Hepatocyte (in vitro differentiated cells): ENCODE results near the gene RBX1. TPM values are rescaled to one million over a fixed set of nuclear protein-coding genes. Genes with fewer than 3 reads are reported as not detected.
A peak's percentile ranks its signal among the peaks of the same experiment; 100 is the strongest.

Source experiments
- DNase-seq: peaks from one replicate; pipeline ENCODE4 v3.0.0-alpha.2; 2016; ENCODE audit warnings: low spot score
- H2AFZ ChIP-seq: fragments of 200-600 bp; sonication (generic); 2 replicates; pipeline ENCODE4 v1.6.0; 2016; ENCODE audit warnings: antibody characterized with exemption, mild to moderate bottlenecking
- H3K27ac ChIP-seq: fragments of 200-600 bp; sonication (generic); 2 replicates; pipeline ENCODE4 v1.5.1; 2016; ENCODE audit warnings: mild to moderate bottlenecking
- H3K27me3 ChIP-seq: fragments of 200-600 bp; sonication (generic); 2 replicates; pipeline ENCODE4 v1.6.1; 2016
- H3K36me3 ChIP-seq: fragments of 200-600 bp; sonication (generic); replicated peaks from 2 replicates; pipeline ENCODE4 v1.5.1; 2016; ENCODE audit warnings: low read depth; ENCODE audit not compliant: insufficient read depth
- H3K4me1 ChIP-seq: fragments of 200-600 bp; sonication (generic); 2 replicates; pipeline ENCODE4 v1.5.1; 2016; ENCODE audit warnings: mild to moderate bottlenecking, moderate library complexity; ENCODE audit not compliant: insufficient read depth
- H3K4me2 ChIP-seq: fragments of 200-600 bp; sonication (generic); 2 replicates; pipeline ENCODE4 v1.6.0; 2016
- H3K4me3 ChIP-seq: fragments of 200-600 bp; sonication (generic); 2 replicates; pipeline ENCODE4 v1.5.1; 2016; ENCODE audit warnings: mild to moderate bottlenecking
- H3K79me2 ChIP-seq: fragments of 200-600 bp; sonication (generic); 2 replicates; pipeline ENCODE4 v1.6.0; 2017; ENCODE audit warnings: mild to moderate bottlenecking
- H3K9me2 ChIP-seq: fragments of 200-600 bp; sonication (generic); replicated peaks from 2 replicates; pipeline ENCODE4 v1.6.0; 2017; ENCODE audit warnings: mild to moderate bottlenecking; ENCODE audit not compliant: insufficient read depth
- H3K9me3 ChIP-seq: fragments of 200-600 bp; sonication (generic); 2 replicates; pipeline ENCODE4 v1.5.1; 2016; ENCODE audit warnings: low read depth, mild to moderate bottlenecking
- H4K20me1 ChIP-seq: fragments of 200-600 bp; sonication (generic); 2 replicates; pipeline ENCODE4 v1.6.0; 2016; ENCODE audit warnings: mild to moderate bottlenecking; ENCODE audit not compliant: insufficient read depth, poor library complexity, severe bottlenecking
- CTCF ChIP-seq: fragments of 200-600 bp; sonication (generic); IDR thresholded peaks from 2 replicates; pipeline ENCODE4 v1.5.1; 2016; ENCODE audit warnings: antibody characterized with exemption, mild to moderate bottlenecking; ENCODE audit not compliant: poor library complexity
- EZH2 ChIP-seq: fragments of 200-600 bp; sonication (generic); IDR thresholded peaks from 2 replicates; pipeline ENCODE4 v1.6.1; 2016; ENCODE audit warnings: antibody characterized with exemption, mild to moderate bottlenecking, borderline replicate concordance
- EZH2phosphoT487 ChIP-seq: fragments of 200-600 bp; sonication (generic); IDR thresholded peaks from one replicate; pipeline ENCODE4 v1.6.1; 2018; ENCODE audit warnings: antibody characterized with exemption, mild to moderate bottlenecking, low read depth, moderate library complexity; ENCODE audit not compliant: unreplicated experiment, severe bottlenecking
- WGBS: methylation state at CpG from one replicate; pipeline ENCODE4 v1.1.6; 2016; ENCODE audit warnings: low lambda C conversion rate; ENCODE audit errors: missing lambda C conversion rate; 5-methylcytosine and 5-hydroxymethylcytosine counted together
- polyA plus RNA-seq: library from polyadenylated mRNA; unstranded; fragments of >200 nt; fragmentation: Nextera tagmentation; extraction: Ambion mirVana; gene quantifications from 2 replicates; pipeline ENCODE4 v1.2.1, GENCODE V29; 2016
- total RNA-seq: library from RNA; depleted of rRNA; stranded (reverse); fragments of >200 nt; gene quantifications from 2 replicates; pipeline ENCODE4 v1.2.3, GENCODE V29; 2014

RBX1 gene
- total and polyA plus RNA-seq, 2 experiments from 2014 or later = 63.2 to 191 TPM

DNA sequence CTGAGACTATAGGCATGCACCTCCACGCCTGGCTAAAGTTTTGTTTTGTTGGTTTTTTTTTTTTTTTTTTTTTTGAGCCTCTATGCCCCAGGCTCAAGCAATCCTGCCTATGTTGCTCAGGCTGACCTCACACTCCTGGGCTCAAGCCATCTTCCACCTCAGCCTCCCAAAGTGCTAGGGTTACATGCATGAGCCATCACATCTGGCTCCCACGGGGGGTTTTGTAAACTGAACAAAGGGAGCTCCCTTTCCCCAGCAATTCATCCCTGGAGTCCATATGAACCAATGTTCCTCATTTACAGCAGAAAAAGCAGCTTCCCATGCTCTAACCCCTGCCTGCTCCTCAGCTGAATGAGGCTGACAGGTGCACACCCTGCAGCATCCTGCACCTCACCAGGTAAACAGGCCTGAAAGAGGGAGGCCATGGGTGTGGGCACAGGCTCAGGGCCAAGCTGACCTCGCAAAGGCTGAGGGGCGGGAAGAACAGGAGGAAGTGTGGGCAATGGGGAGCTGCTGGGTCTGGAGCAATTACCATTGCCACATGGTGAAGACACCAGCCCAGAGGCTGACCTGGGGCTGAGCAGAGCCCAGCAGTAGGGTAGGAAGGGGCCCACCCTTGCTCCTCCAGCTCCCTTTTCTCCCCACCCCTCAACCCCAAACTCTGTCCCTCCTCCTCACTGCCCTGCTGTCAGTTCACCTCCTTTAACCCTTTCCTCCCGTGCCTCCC, 58.2 kb downstream of the RBX1 start:
- Histone ChIP-seq H3K9me3 (no peaks in the 10 kb centered on the region), H3K4me1 (no peaks in the 10 kb centered on the region), H3K27me3 (no peaks in the 10 kb centered on the region), H3K36me3 (no peaks in the 10 kb centered on the region), H2AFZ (no peak overlapping the region), H3K4me3 (no peak overlapping the region), H3K27ac (no peak overlapping the region), H4K20me1 (no peaks in the 10 kb centered on the region), H3K79me2 (no peaks in the 10 kb centered on the region), H3K9me2 (no peaks in the 10 kb centered on the region), H3K4me2 (no peak overlapping the region)
- WGBS = 69% methylated on average over 5 of the region's 5 CpGs
- no peak for TF ChIP-seq EZH2
- TF ChIP-seq EZH2phosphoT487 = no peak
- no peak for TF ChIP-seq CTCF
- DNase-seq = no peak

- Histone ChIP-seq H3K27me3 (no peaks in the 10 kb centered on the region), H3K9me2 (no peaks in the 10 kb centered on the region), H3K4me2 (no peak overlapping the region), H3K36me3 (no peaks in the 10 kb centered on the region), H3K4me1 (no peaks in the 10 kb centered on the region), H4K20me1 (no peaks in the 10 kb centered on the region), H3K9me3 (no peaks in the 10 kb centered on the region), H3K79me2 (no peaks in the 10 kb centered on the region), H2AFZ (no peak overlapping the region), H3K4me3 (no peak overlapping the region), H3K27ac (no peak overlapping the region)
- TF ChIP-seq CTCF (no peak), EZH2phosphoT487 (no peak), EZH2 (no peak)
- 87% methylated on average over 4 of the region's 4 CpGs for WGBS
- no peak for DNase-seq
Observed at GRCh38 chr22:41015003-41015402, 63.8 kb downstream of the RBX1 start.

- Histone ChIP-seq H3K27me3 (no peaks in the 10 kb centered on the region), H3K27ac (peak overlapping the region; percentile 100), H3K4me1 (peaks cover 7% of the 10 kb centered on the region), H3K4me2 (peak overlapping the region; percentile 88), H4K20me1 (no peaks in the 10 kb centered on the region), H3K36me3 (no peaks in the 10 kb centered on the region), H2AFZ (peak overlapping the region; percentile 70), H3K4me3 (peak overlapping the region; percentile 81), H3K9me3 (no peaks in the 10 kb centered on the region), H3K9me2 (no peaks in the 10 kb centered on the region), H3K79me2 (no peaks in the 10 kb centered on the region)
- peak; percentile 23 for DNase-seq
- 40% methylated on average over 19 of the region's 19 CpGs for WGBS
- TF ChIP-seq EZH2 (no peak), CTCF (no peak), EZH2phosphoT487 (no peak)
Observed at GRCh38 chr22:41021061-41021612, 70.0 kb downstream of the RBX1 start.
